HFFc6 (cell line): ENCODE results near the gene GRID2IP. TPM values are rescaled to one million over a fixed set of nuclear protein-coding genes. Genes with fewer than 3 reads are reported as not detected.

ENCODE experiments used
- DNase-seq: peaks from one replicate; pipeline ENCODE4 v3.0.0-alpha.2; 2018
- H3K27ac Mint-ChIP-seq: 2 replicates; pipeline ENCODE4 v1.8.0; 2020; ENCODE audit warnings: mild to moderate bottlenecking, mixed read lengths
- H3K27me3 Mint-ChIP-seq: 2 replicates; pipeline ENCODE4 v1.8.0; 2021; ENCODE audit warnings: mild to moderate bottlenecking, moderate library complexity, mixed read lengths; ENCODE audit not compliant: insufficient read depth
- H3K36me3 Mint-ChIP-seq: 2 replicates; pipeline ENCODE4 v1.8.0; 2021; ENCODE audit warnings: low read depth, mixed read lengths
- H3K4me1 Mint-ChIP-seq: 2 replicates; pipeline ENCODE4 v1.8.0; 2020; ENCODE audit warnings: low read depth, mixed read lengths
- H3K4me3 Mint-ChIP-seq: 2 replicates; pipeline ENCODE4 v1.8.0; 2020; ENCODE audit warnings: mild to moderate bottlenecking, moderate library complexity, mixed read lengths
- H3K9me3 Mint-ChIP-seq: 2 replicates; pipeline ENCODE4 v1.8.0; 2020; ENCODE audit warnings: mild to moderate bottlenecking, mixed read lengths
- CTCF ChIP-seq: fragments of 200-600 bp; sonication (generic); IDR thresholded peaks from 2 replicates; pipeline ENCODE4 v1.5.0; 2021; ENCODE audit warnings: antibody characterized with exemption, mild to moderate bottlenecking
- total RNA-seq, 6 experiments: library from RNA; stranded (reverse); fragmentation: NEBNext Ultra II Directional; extraction: Animal tissue kit (Norgen Biotek cat#: 25700); gene quantifications; 2 replicates in 1 of 6; 3 replicates in 5 of 6; pipeline ENCODE4 v1.2.3, GENCODE V29; 2021

The GRID2IP gene
- total RNA-seq, 6 experiments from 2014 or later = not detected

- Mint-ChIP-seq H3K36me3 (no peaks in the 10 kb centered on the region), H3K4me3 (no peak overlapping the region), H3K27me3 (peaks cover 31% of the 10 kb centered on the region), H3K27ac (no peak overlapping the region), H3K4me1 (no peaks in the 10 kb centered on the region), H3K9me3 (no peaks in the 10 kb centered on the region)
- TF ChIP-seq CTCF = no peak
- no peak for DNase-seq
Observed at GRCh38 chr7:6508539-6508938, 42.7 kb downstream of the GRID2IP start.

GRCh38 chr7:6507906-6508305, 43.4 kb downstream of the GRID2IP start:
- Mint-ChIP-seq H3K27ac (no peak overlapping the region), H3K4me3 (no peak overlapping the region), H3K9me3 (no peaks in the 10 kb centered on the region), H3K27me3 (peaks cover 31% of the 10 kb centered on the region), H3K36me3 (no peaks in the 10 kb centered on the region), H3K4me1 (no peaks in the 10 kb centered on the region)
- no peak for TF ChIP-seq CTCF
- no peak for DNase-seq

- DNase-seq = no peak
- Mint-ChIP-seq H3K36me3 (no peaks in the 10 kb centered on the region), H3K4me3 (no peak overlapping the region), H3K27ac (no peak overlapping the region), H3K4me1 (no peaks in the 10 kb centered on the region), H3K9me3 (no peaks in the 10 kb centered on the region), H3K27me3 (peaks cover 29% of the 10 kb centered on the region)
- TF ChIP-seq CTCF = no peak
Observed at GRCh38 chr7:6505685-6506559, 45.3 kb downstream of the GRID2IP start.

- H3K27me3 Mint-ChIP-seq = peaks cover 28% of the 10 kb centered on the region
- no peak for DNase-seq
- H3K27ac Mint-ChIP-seq = no peak overlapping the region
- no peak for TF ChIP-seq CTCF
- no peaks in the 10 kb centered on the region for H3K4me1 Mint-ChIP-seq
- H3K4me3 Mint-ChIP-seq = no peak overlapping the region
- no peaks in the 10 kb centered on the region for H3K36me3 Mint-ChIP-seq
- H3K9me3 Mint-ChIP-seq = no peaks in the 10 kb centered on the region
Observed at GRCh38 chr7:6504996-6505395, 46.3 kb downstream of the GRID2IP start.

- no peak overlapping the region for H3K27ac Mint-ChIP-seq
- no peak overlapping the region for H3K4me3 Mint-ChIP-seq
- peaks cover 20% of the 10 kb centered on the region for H3K27me3 Mint-ChIP-seq
- no peaks in the 10 kb centered on the region for H3K9me3 Mint-ChIP-seq
- no peak for DNase-seq
- H3K36me3 Mint-ChIP-seq = no peaks in the 10 kb centered on the region
- no peak for TF ChIP-seq CTCF
- no peaks in the 10 kb centered on the region for H3K4me1 Mint-ChIP-seq
Observed at GRCh38 chr7:6502886-6503285, 48.4 kb downstream of the GRID2IP start.
